NCI-H774 (cell line): Measurements from ENCODE around the gene RSPH1.
"Not testable (repeated sequence)": the region's sequence is repeated elsewhere in the genome, so short reads cannot be mapped to it uniquely, and the experiment has no call there.

Experiments used
- DNase-seq: peaks from one replicate; lab custom pipeline; 2025; lab: John Stamatoyannopoulos, UW

Gene RSPH1

DNA sequence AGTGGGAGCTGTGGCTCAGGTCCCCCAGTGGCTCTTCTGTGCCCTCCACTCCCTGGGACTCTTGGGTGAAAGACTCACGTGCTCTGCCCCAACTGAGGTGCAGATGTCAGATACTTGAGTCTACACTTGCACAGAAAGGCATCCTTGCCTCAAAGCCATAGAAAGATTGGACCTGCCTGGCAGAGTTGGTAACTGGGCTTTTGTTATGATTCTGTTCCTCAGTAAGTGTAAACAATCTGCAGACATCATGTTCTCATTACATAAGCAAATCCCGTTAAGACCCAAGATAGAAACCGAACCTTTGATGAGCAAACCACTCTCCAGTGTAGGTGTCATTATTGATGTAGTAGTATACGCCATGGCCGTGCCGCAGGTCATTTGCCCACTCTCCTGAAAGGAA, 10.0 kb downstream of the RSPH1 start:
- DNase-seq: no peak

DNA sequence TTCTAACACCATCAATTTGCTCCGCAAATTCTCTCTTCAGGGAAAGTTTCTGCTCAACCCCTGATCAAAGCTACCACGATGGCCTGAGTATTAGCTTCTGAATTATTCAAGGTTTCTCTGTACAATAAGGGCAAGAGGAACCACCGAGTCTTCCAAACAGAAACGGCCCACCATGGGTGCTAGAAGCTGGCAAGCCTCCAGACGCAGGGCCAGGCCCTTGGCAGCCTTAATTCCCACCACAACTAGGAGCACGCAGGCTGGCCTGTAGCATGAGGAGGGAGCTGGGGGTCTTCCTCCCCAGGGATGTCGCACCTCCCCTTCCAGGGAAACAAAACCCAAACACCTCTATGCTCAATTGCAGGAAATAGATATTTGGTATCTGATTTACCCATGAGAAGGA, 11.1 kb downstream of the RSPH1 start:
- DNase-seq: no peak

DNA sequence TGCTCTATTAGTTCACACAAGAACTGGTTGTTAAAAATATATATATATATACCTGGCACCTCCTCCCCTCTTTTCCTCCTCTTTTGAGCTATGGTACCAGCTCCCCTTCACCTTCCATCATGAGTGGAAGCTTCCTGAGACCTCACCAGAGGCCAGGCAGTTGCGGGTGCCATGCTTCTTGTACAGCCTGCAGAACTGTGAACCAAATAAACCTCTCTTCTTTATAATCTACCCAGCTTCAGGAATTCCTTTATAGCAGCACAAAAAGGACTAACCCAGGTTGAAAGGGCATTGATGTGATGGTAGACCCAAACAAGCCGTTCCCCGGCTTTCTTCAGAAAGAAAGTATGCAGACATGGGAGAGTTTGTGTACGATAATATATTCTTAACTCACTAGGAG, 14.9 kb downstream of the RSPH1 start:
- no peak for DNase-seq

DNA sequence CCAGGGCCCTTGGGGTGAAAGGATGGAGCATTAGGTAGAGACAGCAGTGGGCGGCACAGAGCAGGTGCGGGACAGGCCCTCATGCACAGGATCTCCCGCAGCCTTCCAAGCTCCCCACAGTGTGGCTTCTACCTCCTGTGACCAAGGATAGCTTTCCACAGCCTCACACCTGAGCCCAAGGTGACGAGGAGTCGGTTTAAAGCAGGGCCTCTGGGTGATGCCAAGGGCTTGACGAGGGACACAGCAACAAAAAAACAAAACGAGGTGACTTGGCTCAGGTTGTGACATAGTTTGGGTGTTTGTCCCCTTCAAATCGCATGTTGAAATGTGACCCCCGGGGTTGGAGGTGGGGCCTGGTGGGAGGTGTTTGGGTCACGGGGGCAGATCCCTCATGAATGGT, 15.3 kb downstream of the RSPH1 start:
- no peak for DNase-seq

DNA sequence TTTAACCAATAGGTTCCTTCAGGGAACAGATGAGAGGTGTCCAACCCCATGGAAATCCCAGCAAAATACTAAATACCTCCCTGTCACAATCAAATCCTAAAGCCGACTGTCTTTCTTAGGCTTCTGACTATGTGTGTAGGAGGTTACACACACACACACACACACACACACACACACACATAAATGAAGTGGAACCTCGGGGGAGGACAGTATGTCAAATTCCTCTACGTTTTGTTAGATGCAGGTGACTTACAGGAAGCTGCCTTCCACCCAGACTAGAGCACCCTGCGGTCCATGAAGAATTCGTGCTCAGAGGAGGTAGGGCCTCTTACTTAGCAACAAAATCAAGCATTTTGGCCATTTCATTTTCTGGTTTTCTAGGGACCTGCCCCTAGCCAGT, 16.4 kb downstream of the RSPH1 start:
- no peak for DNase-seq

DNA sequence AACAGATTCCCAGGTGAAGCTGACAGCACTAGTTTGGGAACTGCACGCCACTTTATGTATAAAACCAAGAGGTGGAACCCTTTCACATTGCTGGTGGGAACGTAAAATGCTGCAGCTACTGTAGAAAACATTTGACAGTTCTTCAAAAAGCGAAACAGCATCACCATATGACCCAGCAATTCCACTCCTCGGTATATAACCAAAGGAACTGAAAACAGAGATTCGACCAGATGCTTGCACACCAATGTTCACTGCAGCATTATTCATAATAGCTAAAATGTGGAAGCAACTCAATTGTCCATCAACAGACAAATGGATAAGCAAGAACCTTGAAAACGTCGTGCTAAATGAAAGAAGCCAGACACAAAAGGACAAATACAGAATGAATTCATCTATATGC, 17.5 kb downstream of the RSPH1 start:
- DNase-seq: no peak

DNA sequence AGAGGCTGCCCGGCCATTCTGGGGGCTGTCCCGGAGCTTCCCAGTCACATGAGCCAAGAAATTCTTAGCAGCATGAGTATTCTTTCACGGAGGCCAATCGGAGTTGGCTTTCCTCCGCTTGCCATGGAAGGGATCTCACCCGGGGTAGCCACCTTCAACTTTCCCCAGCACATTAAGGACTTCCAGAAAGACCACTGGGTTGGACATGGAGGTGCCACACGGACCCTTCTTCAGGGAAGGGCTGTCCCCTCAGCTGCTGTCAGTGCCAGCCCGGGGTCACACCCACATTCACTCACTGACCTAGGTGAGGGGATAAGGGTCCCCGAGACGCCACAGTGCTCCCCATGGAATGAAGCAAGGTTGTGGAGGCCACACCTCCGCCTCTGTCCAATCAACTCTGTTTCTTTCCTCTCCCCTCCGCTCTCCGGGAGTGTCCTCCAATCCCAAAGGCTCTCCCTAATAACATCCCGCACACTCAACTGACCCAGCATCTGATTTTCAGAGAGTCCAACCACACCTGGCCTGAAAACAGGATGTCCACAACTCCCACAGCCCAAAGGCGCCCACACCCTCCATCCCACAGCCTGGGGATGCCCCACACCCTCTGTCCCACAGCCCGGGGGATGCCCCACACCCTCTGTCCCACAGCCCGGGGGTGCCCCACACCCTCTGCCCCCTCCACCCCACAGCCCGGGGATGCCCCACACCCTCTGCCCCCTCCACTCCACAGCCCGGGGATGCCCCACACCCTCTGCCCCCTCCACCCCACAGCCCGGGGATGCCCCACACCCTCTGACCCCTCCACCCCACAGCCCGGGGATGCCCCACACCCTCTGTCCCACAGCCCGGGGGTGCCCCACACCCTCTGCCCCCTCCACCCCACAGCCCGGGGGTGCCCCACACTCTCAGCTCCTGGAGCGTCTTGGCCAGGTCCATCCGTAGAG, 19.4 kb downstream of the RSPH1 start:
- no peak for DNase-seq

DNA sequence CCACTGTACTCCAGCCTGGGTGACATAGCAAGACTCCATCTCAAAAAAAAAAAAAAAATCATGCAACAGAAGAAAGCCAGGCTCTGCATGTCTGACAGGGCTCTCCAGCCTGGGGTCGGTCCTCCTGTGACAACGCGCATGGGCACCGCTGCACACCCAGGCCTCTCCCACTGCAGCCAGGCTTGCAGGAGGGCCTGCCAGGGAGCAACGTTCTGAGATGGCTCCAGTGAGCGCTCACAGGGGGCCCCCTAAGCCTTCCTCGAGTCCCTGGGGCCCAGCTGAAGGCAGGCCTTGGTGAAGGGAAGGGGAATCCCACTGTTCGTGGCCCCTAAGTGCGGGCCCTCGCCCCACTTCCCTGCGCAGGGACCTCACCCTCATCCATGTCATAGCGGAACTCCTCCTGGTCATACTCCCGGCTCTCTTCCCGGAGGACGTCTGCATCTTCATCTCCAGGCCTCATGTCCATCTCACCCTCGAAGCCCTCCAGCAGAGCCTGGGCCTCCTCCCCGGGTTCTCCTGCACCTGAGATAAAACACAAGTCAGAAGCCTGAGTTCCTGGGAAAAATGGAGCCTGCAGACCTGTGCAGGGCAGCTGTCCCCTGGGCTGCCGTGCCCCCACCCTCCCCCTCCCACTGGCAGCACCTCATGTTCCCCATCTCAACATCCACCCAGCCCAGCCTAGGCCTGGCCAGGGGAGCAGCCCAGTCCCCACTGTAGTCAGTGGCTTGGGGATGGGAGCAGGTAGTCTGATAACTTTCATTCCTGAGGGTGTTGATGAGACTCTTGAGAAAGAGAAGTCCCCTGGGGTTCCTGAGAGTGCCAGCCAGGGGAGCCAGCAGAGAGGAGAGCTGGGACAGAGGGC, 20.3 kb downstream of the RSPH1 start:
- no peak for DNase-seq

DNA sequence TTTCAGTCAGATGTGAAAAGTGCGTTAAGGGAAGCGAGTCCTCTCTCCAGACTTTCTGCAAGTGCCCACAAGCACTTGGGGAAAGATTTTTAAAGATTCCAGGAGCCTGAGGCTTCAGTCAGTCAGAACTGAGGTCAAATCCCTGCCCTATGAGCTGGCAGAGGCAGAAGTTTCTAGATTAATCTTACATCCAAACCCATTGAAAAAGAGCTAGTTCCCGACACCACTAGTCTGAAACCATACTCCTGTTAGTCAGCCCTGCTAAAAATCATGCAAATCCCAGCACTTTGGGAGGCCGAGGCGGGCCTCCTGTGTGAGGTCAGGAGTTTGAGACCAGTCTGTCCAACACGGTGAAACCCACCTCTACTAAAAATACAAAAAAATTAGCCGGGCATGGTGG, 21.0 kb downstream of the RSPH1 start:
- no peak for DNase-seq

DNA sequence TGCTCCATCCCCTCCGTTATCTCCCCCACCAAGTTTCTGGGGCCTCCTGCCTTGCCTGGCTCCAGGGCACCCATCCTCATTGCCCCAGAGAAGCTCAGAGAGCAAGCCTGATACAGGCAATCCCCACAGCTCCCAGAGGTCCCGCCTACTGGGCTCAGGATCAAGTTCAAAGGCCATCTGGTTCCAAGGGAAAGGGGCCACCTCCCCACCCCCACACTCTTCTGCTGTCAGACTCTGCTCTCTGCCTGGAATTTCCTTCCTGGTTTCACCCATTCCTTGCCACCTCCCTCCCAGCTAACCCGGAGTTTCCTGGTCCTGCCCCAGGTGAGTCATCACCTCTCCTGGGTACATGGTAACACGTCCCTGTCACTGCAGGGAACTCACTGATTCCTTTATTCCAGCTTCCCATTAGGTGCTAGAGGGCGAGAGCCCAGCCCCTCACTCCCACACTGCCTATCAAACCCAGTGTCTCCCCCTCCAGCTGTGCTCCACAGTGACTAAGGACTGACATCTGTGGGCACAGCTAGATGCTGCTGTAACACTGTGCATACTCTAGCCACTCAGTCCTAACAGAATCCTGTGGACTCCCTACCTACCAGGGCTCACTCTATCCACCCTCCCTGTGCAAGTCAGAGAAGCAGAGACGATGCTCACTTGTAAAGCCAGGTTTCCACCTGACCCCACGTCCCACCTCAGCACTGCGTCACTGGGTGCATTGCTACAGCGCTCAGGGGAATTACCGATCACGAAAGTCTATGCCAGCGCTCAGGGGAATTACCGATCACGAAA, 21.8 kb downstream of the RSPH1 start:
- DNase-seq: no peak

DNA sequence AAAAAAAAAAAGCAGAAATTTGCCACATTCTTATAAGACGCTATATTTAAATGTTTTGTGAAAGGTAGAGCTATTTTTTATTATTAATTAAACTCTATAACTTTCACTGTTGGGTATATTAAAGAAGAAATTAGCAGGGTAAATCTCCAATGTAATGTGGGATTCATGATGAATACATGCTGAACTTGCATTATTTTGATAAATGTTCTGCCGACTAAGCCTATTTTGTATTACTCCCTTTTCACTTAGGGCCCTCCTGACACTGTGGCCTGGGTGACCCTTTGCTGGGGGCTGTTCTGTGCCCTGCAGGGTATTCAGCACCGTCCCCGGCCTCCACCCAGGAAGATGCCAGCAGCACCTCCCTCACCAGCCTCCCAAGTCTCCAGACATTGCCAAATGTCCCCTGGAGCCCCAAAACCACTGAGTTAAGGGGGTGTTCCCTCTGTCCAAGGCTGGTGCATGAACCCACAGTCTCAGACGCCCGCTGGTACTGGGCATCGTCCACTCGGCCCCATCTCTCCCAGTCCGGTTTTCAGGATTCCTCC, 22.5 kb downstream of the RSPH1 start:
- DNase-seq: no peak

DNA sequence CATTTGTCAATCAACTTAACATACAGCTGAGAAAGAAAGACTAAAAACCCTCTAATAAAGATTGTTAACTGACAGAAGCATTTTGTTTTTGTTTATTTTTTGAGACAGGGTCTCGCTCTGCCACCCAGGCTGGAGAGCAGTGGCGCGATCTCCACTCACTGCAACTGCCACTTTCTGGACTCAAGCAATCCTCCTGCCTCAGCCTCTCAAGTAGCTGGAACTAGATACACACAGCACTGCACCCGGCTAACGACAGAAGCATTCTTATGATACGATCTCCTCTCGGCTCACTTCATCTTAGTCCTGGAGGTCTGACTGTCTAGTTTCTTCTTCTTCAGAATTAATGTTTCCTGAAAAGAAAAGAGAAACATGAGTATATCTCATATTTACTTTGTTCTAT, 23.5 kb downstream of the RSPH1 start:
- DNase-seq: no peak

DNA sequence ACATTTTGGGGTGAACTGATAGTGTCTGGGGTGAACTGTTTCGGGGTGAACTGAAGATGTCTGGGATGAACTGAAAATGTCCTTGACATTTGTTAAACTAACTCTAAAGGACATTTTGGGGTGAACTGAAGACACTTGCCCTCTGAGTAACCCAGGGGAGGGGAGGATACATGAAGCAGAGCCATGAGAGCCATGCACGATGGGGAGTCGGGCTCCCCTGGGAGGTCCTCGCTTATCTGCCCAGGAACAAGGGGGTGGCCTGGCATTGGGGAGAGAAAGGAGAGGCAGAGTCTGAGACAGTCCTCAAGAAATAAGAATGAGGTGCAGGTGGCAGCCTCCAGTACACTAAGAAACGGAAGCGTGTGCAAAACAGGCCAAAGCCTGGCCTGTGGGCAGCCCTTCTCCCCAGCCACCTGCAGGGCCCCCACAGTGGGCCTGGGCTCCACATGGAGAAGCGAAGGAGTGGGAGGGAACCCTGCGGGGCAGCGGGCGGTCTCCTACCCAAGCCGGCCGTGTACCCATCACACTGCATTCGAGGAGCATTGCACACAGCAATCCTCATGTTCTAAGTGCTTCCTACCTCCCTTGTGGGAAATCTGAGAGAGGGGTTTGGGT, 24.2 kb downstream of the RSPH1 start:
- no peak for DNase-seq

DNA sequence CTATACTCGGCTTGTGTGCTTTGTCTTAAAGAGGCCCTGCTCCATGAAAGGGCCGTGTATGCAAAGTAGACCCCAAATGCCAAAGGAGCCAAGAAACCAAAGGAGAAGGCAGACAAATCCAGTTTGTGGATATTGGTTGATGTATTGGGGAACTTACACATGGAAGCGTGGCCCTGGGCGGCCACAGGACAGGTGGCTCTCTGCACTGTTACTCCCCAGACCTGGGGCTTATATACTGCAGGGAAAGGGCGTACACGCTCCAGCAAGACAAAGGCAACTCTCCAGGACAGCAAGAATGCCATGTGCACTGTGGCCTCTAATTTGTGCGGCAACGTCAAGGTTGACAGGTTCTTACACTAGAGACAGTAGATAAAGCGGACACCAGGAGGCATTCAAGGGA, 24.8 kb downstream of the RSPH1 start:
- no peak for DNase-seq

DNA sequence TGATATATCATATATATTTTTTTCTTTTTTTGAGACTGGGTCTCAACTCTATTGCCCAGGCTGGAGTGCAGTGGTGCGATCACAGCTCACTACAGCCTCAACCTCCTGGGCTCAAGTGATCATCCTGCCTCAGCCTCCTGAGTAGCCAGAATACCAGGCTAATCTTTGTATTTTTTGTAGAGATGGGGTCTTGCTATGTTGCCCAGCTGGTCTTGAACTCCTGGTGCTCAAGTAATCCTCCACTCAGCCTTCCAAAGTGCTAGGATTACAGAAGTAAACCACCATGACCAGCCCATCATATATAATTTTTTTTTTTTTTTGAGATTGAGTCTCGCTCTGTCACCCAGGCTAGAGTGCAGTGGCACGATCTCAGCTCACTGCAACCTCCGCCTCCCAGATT, 26.3 kb downstream of the RSPH1 start:
- not testable (repeated sequence) for DNase-seq

DNA sequence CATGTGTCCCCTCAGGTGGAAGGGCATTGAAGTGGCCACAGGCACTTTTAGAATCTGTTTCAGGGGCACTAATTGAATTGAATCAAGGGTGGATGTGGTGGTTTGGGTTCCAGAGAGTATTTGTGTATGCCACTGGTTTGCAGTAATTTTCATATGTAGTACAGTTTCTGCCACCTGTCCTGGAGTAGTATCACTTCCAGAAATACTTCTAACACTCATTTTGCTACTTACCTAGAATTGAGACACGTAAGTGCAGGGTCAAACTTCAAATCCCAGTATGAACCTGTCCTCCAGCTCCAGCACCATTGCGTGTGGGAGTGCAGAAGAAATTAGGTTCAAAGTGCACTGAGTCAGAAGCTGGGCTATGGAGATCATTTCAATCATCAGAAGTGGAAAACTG, 26.8 kb downstream of the RSPH1 start:
- no peak for DNase-seq

DNA sequence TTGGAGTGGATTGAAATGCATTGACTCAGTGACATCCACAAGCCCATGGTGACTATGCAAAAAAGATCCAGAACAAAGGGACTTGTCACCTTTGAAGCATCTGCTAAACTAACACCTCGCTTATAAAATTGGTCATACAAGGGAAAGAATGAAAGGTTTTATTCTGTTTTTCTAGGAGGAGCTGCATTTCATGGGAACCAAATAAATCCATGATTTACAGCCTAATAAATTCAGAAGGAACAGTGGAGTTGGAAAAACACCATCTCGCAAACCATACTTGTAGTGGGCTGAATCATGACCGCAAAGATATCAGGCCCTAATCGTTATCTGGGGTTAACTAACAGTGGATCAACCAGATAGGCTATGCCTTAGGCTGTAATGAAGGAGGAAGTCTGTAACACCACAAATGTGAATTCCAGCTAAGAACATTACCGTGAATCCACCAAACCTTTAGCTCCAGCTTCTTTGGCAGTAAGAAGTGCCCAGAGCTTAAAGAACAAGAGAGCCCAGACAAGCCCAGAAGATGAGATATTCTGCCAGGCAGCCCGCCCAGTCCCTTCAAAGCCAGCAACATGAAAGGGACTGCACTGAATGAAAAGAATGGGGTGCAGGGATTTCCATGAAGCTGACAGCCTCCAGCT, 27.4 kb downstream of the RSPH1 start:
- no peak for DNase-seq

DNA sequence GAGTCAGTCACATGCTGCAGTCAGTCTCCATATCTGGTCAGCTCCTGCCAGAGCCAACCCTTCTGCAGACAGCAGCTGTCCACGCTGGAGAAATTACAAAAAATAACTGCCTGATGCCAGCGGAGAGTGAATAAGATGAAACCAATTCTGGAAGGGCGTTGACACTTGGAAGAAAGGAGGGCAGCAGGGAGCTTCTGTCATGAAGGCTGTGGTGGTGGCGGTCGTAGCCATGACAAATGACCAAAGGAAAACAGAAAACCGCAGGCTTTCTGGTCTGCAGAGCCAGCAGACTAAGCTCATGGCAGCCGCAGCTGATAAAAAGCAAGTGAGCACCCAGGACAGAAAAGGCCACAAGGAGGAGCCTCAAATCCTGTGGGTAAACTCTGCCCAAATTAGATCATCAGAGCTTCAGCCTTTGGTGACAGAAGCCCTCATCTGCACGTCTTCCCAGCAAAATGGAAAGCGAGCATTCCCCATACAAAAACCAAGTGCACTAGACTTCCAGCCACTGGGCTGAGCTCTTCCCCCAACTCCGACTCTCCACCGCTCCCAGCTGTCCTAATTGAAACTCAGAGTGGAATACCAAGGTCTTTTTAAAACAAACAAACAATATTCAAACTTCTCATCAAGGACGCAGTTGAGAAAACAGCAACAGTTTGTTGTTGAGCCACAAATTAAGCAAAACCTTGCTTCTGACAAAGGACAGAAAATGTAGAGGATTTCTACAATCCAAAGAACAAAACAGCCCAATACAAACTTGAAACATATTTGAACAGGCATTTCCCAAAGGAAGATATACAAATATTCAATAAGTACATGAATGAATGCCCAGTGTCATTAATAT, 28.7 kb downstream of the RSPH1 start:
- no peak for DNase-seq

DNA sequence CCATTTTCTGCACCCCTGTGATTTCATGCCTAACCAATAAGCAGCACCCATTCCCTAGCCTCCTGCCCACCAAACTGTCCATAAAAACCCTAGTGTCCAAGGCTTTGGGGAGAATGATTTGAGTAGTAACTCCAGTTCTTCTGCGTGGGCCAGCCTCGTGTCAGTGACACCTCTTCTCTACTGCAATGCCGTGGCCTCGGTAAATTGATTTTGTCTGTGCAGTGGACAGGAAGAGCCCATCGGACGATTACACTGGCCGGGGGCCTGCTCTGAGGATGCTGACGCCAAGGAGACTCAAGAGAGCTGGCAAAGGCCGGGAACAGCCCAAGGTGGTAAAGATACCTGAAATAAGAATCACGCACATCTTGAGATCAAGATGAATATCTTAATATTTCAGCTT, 29.3 kb downstream of the RSPH1 start:
- no peak for DNase-seq

DNA sequence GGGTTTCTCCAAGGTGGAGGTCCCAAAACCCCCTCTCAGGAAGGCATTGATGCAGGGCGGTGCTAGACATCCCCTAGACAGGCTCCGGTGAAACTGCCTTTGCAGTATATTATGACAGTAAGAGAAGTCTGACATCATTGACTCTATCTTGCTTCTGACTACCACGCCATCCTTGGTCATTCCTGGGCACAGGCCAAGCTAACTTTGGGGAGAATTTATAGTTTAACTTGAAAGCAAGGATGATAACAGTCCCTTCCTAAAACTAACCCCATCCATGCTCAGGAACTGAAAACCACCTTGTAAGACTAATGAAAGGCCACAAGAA, 30.3 kb downstream of the RSPH1 start:
- DNase-seq: no peak
